T-helper 2 cell treated with Interferon-gamma antibody and Interleukin-4, amounts not matched to agents 5 μg/mL and 100 μg/mL, for 36 hours (primary cell): ENCODE results near the gene DYNLRB1.
A peak's percentile ranks its signal among the peaks of the same experiment; 100 is the strongest.

Source experiments
- DNase-seq: peaks from one replicate; pipeline ENCODE4 v3.0.0; 2021; ENCODE audit warnings: low spot score
- H3K27ac Mint-ChIP-seq: one replicate; pipeline ENCODE4 v1.8.0; 2021; ENCODE audit warnings: mild to moderate bottlenecking, mixed read lengths
- H3K27me3 Mint-ChIP-seq: one replicate; pipeline ENCODE4 v1.8.0; 2021; ENCODE audit warnings: low read depth, mixed read lengths
- H3K36me3 Mint-ChIP-seq: one replicate; pipeline ENCODE4 v1.8.0; 2021; ENCODE audit warnings: low read depth, mixed read lengths
- H3K4me1 Mint-ChIP-seq: one replicate; pipeline ENCODE4 v1.8.0; 2021; ENCODE audit warnings: low read depth, mixed read lengths
- H3K4me3 Mint-ChIP-seq: one replicate; pipeline ENCODE4 v1.8.0; 2022; ENCODE audit warnings: mild to moderate bottlenecking, moderate library complexity, mixed read lengths
- H3K9me3 Mint-ChIP-seq: one replicate; pipeline ENCODE4 v1.8.0; 2021; ENCODE audit warnings: mixed read lengths

Gene DYNLRB1

GRCh38 chr20:34564833-34565232 lies 48.6 kb downstream of the DYNLRB1 start:
- Mint-ChIP-seq H3K36me3 (no peaks in the 10 kb centered on the region), H3K27ac (no peak overlapping the region), H3K4me1 (no peaks in the 10 kb centered on the region), H3K27me3 (no peaks in the 10 kb centered on the region), H3K9me3 (no peaks in the 10 kb centered on the region), H3K4me3 (no peak overlapping the region)
- DNase-seq: no peak

GRCh38 chr20:34566978-34567891 lies 51.0 kb downstream of the DYNLRB1 start:
- no peak overlapping the region for H3K4me3 Mint-ChIP-seq
- no peaks in the 10 kb centered on the region for H3K9me3 Mint-ChIP-seq
- H3K27ac Mint-ChIP-seq: no peak overlapping the region
- peaks cover 9% of the 10 kb centered on the region for H3K4me1 Mint-ChIP-seq
- no peaks in the 10 kb centered on the region for H3K27me3 Mint-ChIP-seq
- no peak for DNase-seq
- peaks cover 7% of the 10 kb centered on the region for H3K36me3 Mint-ChIP-seq

- Mint-ChIP-seq H3K36me3 (peaks cover 7% of the 10 kb centered on the region), H3K9me3 (no peaks in the 10 kb centered on the region), H3K27ac (no peak overlapping the region), H3K4me3 (no peak overlapping the region), H3K4me1 (peaks cover 9% of the 10 kb centered on the region), H3K27me3 (no peaks in the 10 kb centered on the region)
- DNase-seq: no peak
Observed at GRCh38 chr20:34567892-34568865, 52.0 kb downstream of the DYNLRB1 start.

GRCh38 chr20:34569598-34569997 lies 53.4 kb downstream of the DYNLRB1 start:
- Mint-ChIP-seq H3K4me1 (peaks cover 9% of the 10 kb centered on the region), H3K27me3 (no peaks in the 10 kb centered on the region), H3K4me3 (no peak overlapping the region), H3K9me3 (no peaks in the 10 kb centered on the region), H3K27ac (no peak overlapping the region), H3K36me3 (peaks cover 11% of the 10 kb centered on the region)
- no peak for DNase-seq

GRCh38 chr20:34570859-34571306 lies 54.7 kb downstream of the DYNLRB1 start:
- H3K27me3 Mint-ChIP-seq: no peaks in the 10 kb centered on the region
- DNase-seq: no peak
- H3K4me3 Mint-ChIP-seq: no peak overlapping the region
- H3K36me3 Mint-ChIP-seq: peaks cover 13% of the 10 kb centered on the region
- peaks cover 9% of the 10 kb centered on the region for H3K4me1 Mint-ChIP-seq
- peak overlapping the region; percentile 55 for H3K27ac Mint-ChIP-seq
- H3K9me3 Mint-ChIP-seq: no peaks in the 10 kb centered on the region

GRCh38 chr20:34571753-34572152 lies 55.5 kb downstream of the DYNLRB1 start:
- H3K27me3 Mint-ChIP-seq: no peaks in the 10 kb centered on the region
- H3K9me3 Mint-ChIP-seq: no peaks in the 10 kb centered on the region
- no peak overlapping the region for H3K4me3 Mint-ChIP-seq
- DNase-seq: no peak
- peaks cover 9% of the 10 kb centered on the region for H3K4me1 Mint-ChIP-seq
- peaks cover 13% of the 10 kb centered on the region for H3K36me3 Mint-ChIP-seq
- no peak overlapping the region for H3K27ac Mint-ChIP-seq

GRCh38 chr20:34573541-34574300 lies 57.5 kb downstream of the DYNLRB1 start:
- H3K4me3 Mint-ChIP-seq: no peak overlapping the region
- no peak for DNase-seq
- H3K27ac Mint-ChIP-seq: no peak overlapping the region
- H3K4me1 Mint-ChIP-seq: peaks cover 9% of the 10 kb centered on the region
- no peaks in the 10 kb centered on the region for H3K27me3 Mint-ChIP-seq
- H3K36me3 Mint-ChIP-seq: peaks cover 13% of the 10 kb centered on the region
- no peaks in the 10 kb centered on the region for H3K9me3 Mint-ChIP-seq

- no peak overlapping the region for H3K4me3 Mint-ChIP-seq
Observed at GRCh38 chr20:34574426-34574825, 58.2 kb downstream of the DYNLRB1 start.

GRCh38 chr20:34574861-34575260 lies 58.6 kb downstream of the DYNLRB1 start:
- Mint-ChIP-seq H3K27ac (no peak overlapping the region), H3K36me3 (peaks cover 13% of the 10 kb centered on the region), H3K9me3 (no peaks in the 10 kb centered on the region), H3K27me3 (no peaks in the 10 kb centered on the region), H3K4me3 (no peak overlapping the region), H3K4me1 (peaks cover 14% of the 10 kb centered on the region)
- no peak for DNase-seq

More at GRCh38 chr20:34574426-34574825, 58.2 kb downstream of the DYNLRB1 start:
- DNase-seq: no peak
- no peaks in the 10 kb centered on the region for H3K27me3 Mint-ChIP-seq
- peaks cover 10% of the 10 kb centered on the region for H3K4me1 Mint-ChIP-seq
- no peak overlapping the region for H3K27ac Mint-ChIP-seq
- peaks cover 13% of the 10 kb centered on the region for H3K36me3 Mint-ChIP-seq
- no peaks in the 10 kb centered on the region for H3K9me3 Mint-ChIP-seq

- H3K27ac Mint-ChIP-seq: no peak overlapping the region
- H3K27me3 Mint-ChIP-seq: no peaks in the 10 kb centered on the region
- H3K36me3 Mint-ChIP-seq: peaks cover 13% of the 10 kb centered on the region
- no peak for DNase-seq
- no peaks in the 10 kb centered on the region for H3K9me3 Mint-ChIP-seq
- no peak overlapping the region for H3K4me3 Mint-ChIP-seq
- peaks cover 18% of the 10 kb centered on the region for H3K4me1 Mint-ChIP-seq
Observed at GRCh38 chr20:34575271-34575670, 59.0 kb downstream of the DYNLRB1 start.

GRCh38 chr20:34575756-34576155 lies 59.5 kb downstream of the DYNLRB1 start:
- peaks cover 21% of the 10 kb centered on the region for H3K4me1 Mint-ChIP-seq
- no peak overlapping the region for H3K4me3 Mint-ChIP-seq
- no peaks in the 10 kb centered on the region for H3K9me3 Mint-ChIP-seq
- no peak for DNase-seq
- no peaks in the 10 kb centered on the region for H3K27me3 Mint-ChIP-seq
- H3K36me3 Mint-ChIP-seq: peaks cover 12% of the 10 kb centered on the region
- H3K27ac Mint-ChIP-seq: no peak overlapping the region

- H3K36me3 Mint-ChIP-seq: peaks cover 6% of the 10 kb centered on the region
- H3K4me3 Mint-ChIP-seq: no peak overlapping the region
- H3K27ac Mint-ChIP-seq: no peak overlapping the region
- no peaks in the 10 kb centered on the region for H3K27me3 Mint-ChIP-seq
- peaks cover 24% of the 10 kb centered on the region for H3K4me1 Mint-ChIP-seq
- no peaks in the 10 kb centered on the region for H3K9me3 Mint-ChIP-seq
- no peak for DNase-seq
Observed at GRCh38 chr20:34577061-34577460, 60.8 kb downstream of the DYNLRB1 start.

GRCh38 chr20:34578025-34578424 lies 61.8 kb downstream of the DYNLRB1 start:
- Mint-ChIP-seq H3K36me3 (peaks cover 6% of the 10 kb centered on the region), H3K9me3 (no peaks in the 10 kb centered on the region), H3K27me3 (no peaks in the 10 kb centered on the region), H3K4me1 (peaks cover 24% of the 10 kb centered on the region), H3K27ac (no peak overlapping the region), H3K4me3 (no peak overlapping the region)
- no peak for DNase-seq
